Dendritic cell treated with granulocyte-macrophage colony-stimulating factor and Interleukin-4, amounts not matched to agents 40 ng/mL and 50 ng/mL, for 4 days (primary cell): Measurements from ENCODE around the gene IP6K3.
A peak's percentile ranks its signal among the peaks of the same experiment; 100 is the strongest.

Experiments
- H3K27ac Mint-ChIP-seq: one replicate; pipeline ENCODE4 v1.8.0; 2022; ENCODE audit warnings: mild to moderate bottlenecking, mixed read lengths
- H3K27me3 Mint-ChIP-seq: one replicate; pipeline ENCODE4 v1.8.0; 2022; ENCODE audit warnings: mild to moderate bottlenecking, mixed read lengths
- H3K36me3 Mint-ChIP-seq: one replicate; pipeline ENCODE4 v1.8.0; 2022; ENCODE audit warnings: low read depth, mixed read lengths
- H3K4me1 Mint-ChIP-seq: one replicate; pipeline ENCODE4 v1.8.0; 2022; ENCODE audit warnings: low read depth, mixed read lengths
- H3K4me3 Mint-ChIP-seq: one replicate; pipeline ENCODE4 v1.8.0; 2022; ENCODE audit warnings: mild to moderate bottlenecking, moderate library complexity, mixed read lengths
- H3K9me3 Mint-ChIP-seq: one replicate; pipeline ENCODE4 v1.8.0; 2022; ENCODE audit warnings: mixed read lengths
- intact Hi-C: fragments of 100-400 bp; cut with micrococcal nuclease; formaldehyde crosslinking; loops from one replicate; pipeline ENCODE4 v1.15.0; 2022

IP6K3 gene, protein sequence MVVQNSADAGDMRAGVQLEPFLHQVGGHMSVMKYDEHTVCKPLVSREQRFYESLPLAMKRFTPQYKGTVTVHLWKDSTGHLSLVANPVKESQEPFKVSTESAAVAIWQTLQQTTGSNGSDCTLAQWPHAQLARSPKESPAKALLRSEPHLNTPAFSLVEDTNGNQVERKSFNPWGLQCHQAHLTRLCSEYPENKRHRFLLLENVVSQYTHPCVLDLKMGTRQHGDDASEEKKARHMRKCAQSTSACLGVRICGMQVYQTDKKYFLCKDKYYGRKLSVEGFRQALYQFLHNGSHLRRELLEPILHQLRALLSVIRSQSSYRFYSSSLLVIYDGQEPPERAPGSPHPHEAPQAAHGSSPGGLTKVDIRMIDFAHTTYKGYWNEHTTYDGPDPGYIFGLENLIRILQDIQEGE

DNA sequence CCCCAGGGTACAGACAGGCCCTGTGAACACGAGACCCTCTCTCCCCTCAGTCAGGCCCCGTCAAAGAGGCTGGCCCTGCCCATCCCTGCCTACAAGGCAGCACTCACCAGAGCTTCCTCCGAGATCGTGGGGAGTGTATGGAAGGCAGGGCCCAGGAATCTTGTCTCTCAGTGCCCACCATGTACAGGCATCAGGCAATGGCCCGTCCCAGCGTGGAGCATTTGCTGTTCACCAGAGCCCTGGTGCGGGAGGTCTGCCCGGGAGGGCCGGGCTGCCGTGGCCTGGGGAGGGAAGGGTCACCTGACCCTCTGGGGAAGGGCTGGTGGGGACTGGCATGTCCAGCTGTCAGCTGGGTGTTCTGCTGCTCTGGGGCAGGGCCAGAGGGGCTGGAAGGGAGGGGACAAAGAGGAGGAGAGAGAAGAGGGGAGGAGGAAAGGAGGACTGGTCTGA is at the start of gene IP6K3:
TSS of gene IP6K3 (minus strand) at position 255 of the 450 bp plus-strand sequence. CDS start 11,429 bp downstream, outside the sequence.
- Mint-ChIP-seq H3K36me3 (no peaks in the 10 kb centered on the region), H3K9me3 (no peaks in the 10 kb centered on the region), H3K4me1 (peaks cover 14% of the 10 kb centered on the region), H3K27ac (no peak within 1 kb of the TSS), H3K4me3 (no peak within 1 kb of the TSS), H3K27me3 (peaks cover 15% of the 10 kb centered on the region)
- intact Hi-C loops = no loop called here

DNA sequence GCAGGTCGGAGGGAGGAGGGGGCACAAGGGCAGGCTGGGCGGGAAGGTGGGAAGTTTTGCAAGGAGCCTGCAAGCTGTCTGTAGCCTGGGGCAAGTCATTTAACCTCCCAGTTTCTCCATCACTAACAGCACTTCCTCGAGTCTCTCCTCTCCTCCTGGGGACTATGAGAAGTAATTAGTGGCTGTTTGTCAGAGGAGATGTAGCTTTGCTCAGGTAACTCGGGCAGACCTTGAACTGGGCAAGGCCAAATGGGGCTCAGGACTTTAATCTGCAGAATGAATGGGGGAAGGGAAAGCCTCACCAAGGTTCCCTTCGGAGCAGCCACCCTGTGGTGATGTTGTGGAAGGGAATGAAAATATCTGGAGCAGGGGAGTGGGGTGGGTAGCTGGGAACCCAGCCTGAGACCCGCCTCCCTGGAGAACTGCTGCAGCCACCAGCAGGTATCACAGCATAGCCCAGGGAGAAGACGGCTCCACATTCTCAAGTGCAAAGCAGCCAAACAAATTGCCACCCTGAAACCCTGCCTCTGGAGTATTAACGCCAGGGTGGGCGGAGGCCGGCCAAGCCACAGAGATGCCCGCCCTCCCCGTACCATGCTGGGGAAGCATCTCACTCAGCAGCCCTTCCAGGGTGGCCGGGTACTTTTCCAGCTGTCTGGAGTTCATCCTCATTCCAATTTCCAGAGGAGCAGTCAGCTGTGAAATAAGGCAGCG is 48.4 kb upstream of the IP6K3 start:
- Mint-ChIP-seq H3K4me1 (no peaks in the 10 kb centered on the region), H3K4me3 (no peak overlapping the region), H3K27ac (no peak overlapping the region)

DNA sequence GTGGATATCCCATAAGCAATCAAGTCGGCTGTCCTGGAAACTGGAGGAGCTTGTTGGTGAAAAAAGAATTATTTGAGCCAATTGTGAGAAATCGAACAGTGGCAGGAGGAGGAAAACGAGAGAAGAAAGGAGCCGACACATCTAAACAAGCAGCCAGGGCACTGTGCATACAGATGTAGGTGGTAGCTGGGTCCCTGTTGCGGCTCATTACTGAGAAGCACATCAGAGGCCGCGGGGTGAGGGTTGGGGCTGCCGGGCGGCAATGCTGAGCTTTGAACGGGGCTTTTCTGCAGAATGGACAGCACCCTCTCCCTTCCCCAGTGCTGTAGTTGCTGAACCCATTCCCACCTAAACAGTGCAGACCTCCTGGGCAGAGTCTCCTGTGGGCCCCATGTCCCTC is 46.3 kb upstream of the IP6K3 start:
- Mint-ChIP-seq H3K4me3 (no peak overlapping the region), H3K9me3 (no peaks in the 10 kb centered on the region), H3K27me3 (peaks cover 33% of the 10 kb centered on the region), H3K27ac (no peak overlapping the region), H3K36me3 (peaks cover 3% of the 10 kb centered on the region), H3K4me1 (peaks cover 10% of the 10 kb centered on the region)
- intact Hi-C loops = no loop called here

More for the DNA sequence above, 48.4 kb upstream of the IP6K3 start:
- Mint-ChIP-seq H3K9me3 (no peaks in the 10 kb centered on the region), H3K27me3 (peaks cover 45% of the 10 kb centered on the region), H3K36me3 (no peaks in the 10 kb centered on the region)
- intact Hi-C loops = no loop called here

GRCh38 chr6:33791620-33792019 is 44.9 kb upstream of the IP6K3 start:
- H3K4me1 Mint-ChIP-seq = peaks cover 24% of the 10 kb centered on the region
- H3K27ac Mint-ChIP-seq = no peak overlapping the region
- H3K9me3 Mint-ChIP-seq = no peaks in the 10 kb centered on the region
- H3K4me3 Mint-ChIP-seq = no peak overlapping the region
- peaks cover 23% of the 10 kb centered on the region for H3K27me3 Mint-ChIP-seq
- intact Hi-C loops = no loop called here
- peaks cover 9% of the 10 kb centered on the region for H3K36me3 Mint-ChIP-seq

DNA sequence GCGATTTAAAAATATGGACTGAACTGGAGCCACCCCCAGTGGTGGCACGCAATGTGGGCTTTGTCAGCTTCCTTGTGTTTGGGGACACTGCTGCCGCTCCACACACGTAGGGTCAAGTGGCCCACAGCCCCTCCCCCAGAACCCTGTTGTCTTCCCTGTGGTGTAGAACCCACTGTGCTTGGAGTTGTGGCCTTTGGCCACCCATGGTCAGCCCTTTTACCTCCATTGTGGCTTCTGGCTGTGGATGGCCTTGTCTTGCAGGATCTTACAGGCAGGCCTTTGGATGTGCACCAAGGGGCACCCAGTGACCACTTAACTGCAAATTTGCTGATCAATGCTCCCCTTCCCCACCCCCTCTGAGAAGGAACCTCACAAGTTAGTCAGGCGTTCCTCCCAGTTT is 44.2 kb upstream of the IP6K3 start:
- Mint-ChIP-seq H3K4me1 (peaks cover 31% of the 10 kb centered on the region), H3K36me3 (peaks cover 17% of the 10 kb centered on the region), H3K27me3 (peaks cover 20% of the 10 kb centered on the region), H3K27ac (no peak overlapping the region), H3K9me3 (no peaks in the 10 kb centered on the region), H3K4me3 (no peak overlapping the region)
- intact Hi-C loops = no loop called here

- Mint-ChIP-seq H3K27ac (no peak overlapping the region), H3K36me3 (peaks cover 20% of the 10 kb centered on the region), H3K9me3 (no peaks in the 10 kb centered on the region), H3K4me3 (no peak overlapping the region), H3K27me3 (peaks cover 20% of the 10 kb centered on the region), H3K4me1 (peaks cover 36% of the 10 kb centered on the region)
- intact Hi-C loops = no loop called here
Observed at GRCh38 chr6:33790379-33790778, 43.7 kb upstream of the IP6K3 start.

DNA sequence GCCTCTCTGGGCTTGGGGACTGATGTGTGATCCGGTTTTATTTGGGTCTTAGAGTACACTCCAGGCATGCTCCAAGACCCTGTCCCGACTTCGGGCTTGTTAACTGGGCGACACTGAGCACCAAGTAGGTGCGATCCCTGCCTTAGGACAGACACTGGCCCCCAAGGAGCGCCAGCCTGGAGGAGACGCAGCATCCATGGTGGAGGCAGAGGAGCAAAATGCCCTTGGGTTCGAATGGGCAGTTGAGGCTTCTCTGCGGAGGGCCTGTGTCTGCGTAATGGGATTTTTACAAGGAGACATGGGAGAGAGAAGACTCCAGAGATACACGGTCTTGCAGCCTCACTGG is 42.8 kb upstream of the IP6K3 start:
- Mint-ChIP-seq H3K27me3 (peaks cover 20% of the 10 kb centered on the region), H3K4me1 (peaks cover 45% of the 10 kb centered on the region), H3K9me3 (no peaks in the 10 kb centered on the region), H3K27ac (peak overlapping the region; percentile 90), H3K36me3 (peaks cover 28% of the 10 kb centered on the region), H3K4me3 (peak overlapping the region; percentile 65)
- intact Hi-C loops = no loop called here

- H3K4me3 Mint-ChIP-seq = peak within 1 kb of the TSS; percentile 85
- intact Hi-C loops = no loop called here
- H3K9me3 Mint-ChIP-seq = no peaks in the 10 kb centered on the region
Observed at GRCh38 chr6:33788694-33789549, 42.2 kb upstream of the IP6K3 start, which contains the start of gene LEMD2. TSS of gene LEMD2 (minus strand) at chr6:33789130. CDS start at chr6:33789116, 14 bp downstream.

DNA sequence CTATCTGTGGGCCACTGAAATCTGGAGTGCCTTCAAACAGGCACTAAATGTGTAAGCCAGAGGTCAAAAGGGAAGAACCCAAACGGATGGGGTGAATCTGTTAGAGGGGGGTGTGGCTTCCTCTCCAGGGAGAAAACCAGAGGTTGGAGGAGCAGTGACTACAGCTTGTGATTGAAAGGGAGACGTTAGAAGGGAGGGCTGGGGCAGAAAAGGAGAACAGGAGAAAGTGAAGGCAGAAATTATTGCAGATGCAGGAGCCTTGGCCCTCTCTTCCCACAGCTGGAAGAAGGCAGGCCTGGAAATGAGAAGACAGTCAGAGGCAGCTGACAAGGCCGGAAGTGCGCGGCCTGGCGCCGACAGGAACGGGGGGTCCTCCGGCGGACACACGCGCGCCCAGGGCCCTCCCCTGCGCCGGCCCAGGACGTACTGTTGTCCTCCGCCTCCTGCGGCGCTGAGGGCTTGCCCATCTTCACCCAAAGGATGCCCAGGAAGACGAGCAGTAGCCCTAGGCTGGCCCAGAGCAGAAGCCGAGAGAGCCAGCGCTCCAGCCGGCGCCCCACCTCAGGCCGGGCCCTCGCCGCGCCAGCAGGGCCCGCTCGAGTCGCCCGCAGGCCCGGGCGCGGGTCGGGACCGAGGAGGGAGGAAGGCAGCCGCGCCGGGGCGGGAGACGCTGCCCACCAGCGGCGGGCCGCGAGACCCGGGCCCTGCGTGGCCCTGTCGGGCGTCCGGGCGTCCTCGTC is 41.4 kb upstream of the IP6K3 start:
- H3K4me3 Mint-ChIP-seq = peak overlapping the region; percentile 85
- intact Hi-C loops = no loop called here
- H3K4me1 Mint-ChIP-seq = peaks cover 46% of the 10 kb centered on the region
- peaks cover 13% of the 10 kb centered on the region for H3K27me3 Mint-ChIP-seq
- peaks cover 42% of the 10 kb centered on the region for H3K36me3 Mint-ChIP-seq
- H3K9me3 Mint-ChIP-seq = no peaks in the 10 kb centered on the region
- peak overlapping the region; percentile 90 for H3K27ac Mint-ChIP-seq

More at GRCh38 chr6:33788694-33789549, 42.2 kb upstream of the IP6K3 start, which contains the start of gene LEMD2:
- Mint-ChIP-seq H3K4me1 (peaks cover 46% of the 10 kb centered on the region), H3K27ac (peak within 1 kb of the TSS; percentile 90), H3K27me3 (peaks cover 20% of the 10 kb centered on the region), H3K36me3 (peaks cover 34% of the 10 kb centered on the region)

- intact Hi-C loops = no loop called here
- H3K36me3 Mint-ChIP-seq = peaks cover 49% of the 10 kb centered on the region
- H3K4me1 Mint-ChIP-seq = peaks cover 46% of the 10 kb centered on the region
- no peaks in the 10 kb centered on the region for H3K9me3 Mint-ChIP-seq
- H3K27ac Mint-ChIP-seq = peak overlapping the region; percentile 90
- peaks cover 8% of the 10 kb centered on the region for H3K27me3 Mint-ChIP-seq
- peak overlapping the region; percentile 85 for H3K4me3 Mint-ChIP-seq
Observed at GRCh38 chr6:33787346-33787953, 40.7 kb upstream of the IP6K3 start.

DNA sequence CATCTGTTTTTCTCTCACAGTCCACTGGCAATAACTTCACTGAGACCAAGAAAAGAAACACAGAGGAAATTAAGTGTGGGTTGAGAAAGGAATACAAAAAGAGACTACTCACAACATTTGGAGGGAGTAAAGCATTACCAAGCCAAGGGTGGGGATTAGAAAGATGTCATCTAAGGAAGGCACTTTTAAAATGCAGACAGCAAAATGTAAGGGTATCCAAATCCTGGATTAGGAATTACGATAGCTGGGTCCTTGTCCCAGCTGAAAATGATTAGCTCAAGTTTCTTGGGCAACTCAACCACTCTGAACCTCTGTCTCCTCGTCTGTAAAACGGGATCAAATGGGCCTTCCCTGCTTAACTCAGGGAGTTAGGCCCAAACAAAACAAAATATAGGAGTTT is 40.0 kb upstream of the IP6K3 start:
- no peak overlapping the region for H3K4me3 Mint-ChIP-seq

GRCh38 chr6:33785778-33786177 is 39.1 kb upstream of the IP6K3 start:
- H3K9me3 Mint-ChIP-seq = no peaks in the 10 kb centered on the region
- peaks cover 46% of the 10 kb centered on the region for H3K4me1 Mint-ChIP-seq
- H3K36me3 Mint-ChIP-seq = peaks cover 66% of the 10 kb centered on the region
- intact Hi-C loops = no loop called here
- no peak overlapping the region for H3K27ac Mint-ChIP-seq
- H3K4me3 Mint-ChIP-seq = no peak overlapping the region
- no peaks in the 10 kb centered on the region for H3K27me3 Mint-ChIP-seq

More for the DNA sequence above, 40.0 kb upstream of the IP6K3 start:
- Mint-ChIP-seq H3K9me3 (no peaks in the 10 kb centered on the region), H3K27me3 (peaks cover 6% of the 10 kb centered on the region), H3K27ac (no peak overlapping the region), H3K36me3 (peaks cover 56% of the 10 kb centered on the region), H3K4me1 (peaks cover 46% of the 10 kb centered on the region)
- intact Hi-C loops = no loop called here

GRCh38 chr6:33784787-33785186 is 38.1 kb upstream of the IP6K3 start:
- intact Hi-C loops = no loop called here

More at GRCh38 chr6:33784787-33785186, 38.1 kb upstream of the IP6K3 start:
- no peak overlapping the region for H3K4me3 Mint-ChIP-seq
- H3K9me3 Mint-ChIP-seq = no peaks in the 10 kb centered on the region
- H3K27ac Mint-ChIP-seq = no peak overlapping the region
- H3K36me3 Mint-ChIP-seq = peaks cover 76% of the 10 kb centered on the region
- no peaks in the 10 kb centered on the region for H3K27me3 Mint-ChIP-seq
- peaks cover 46% of the 10 kb centered on the region for H3K4me1 Mint-ChIP-seq
